SK-N-SH treated with all-trans-retinoic acid at 6 μM for 48 hours (cell line): ENCODE results near the gene PTPRG.

Experiments used
- ATAC-seq: fragments of 200-7000 bp; cut with Tn5 transposase; 3 replicates; pipeline ENCODE4 v1.9.1; 2020; ENCODE audit warnings: mild to moderate bottlenecking, moderate library complexity
- ARNTL ChIP-seq: fragments of 450-650 bp; formaldehyde crosslinking; IDR thresholded peaks from 2 replicates; pipeline ENCODE4 v1.5.0; 2020; ENCODE audit warnings: low read depth, mild to moderate bottlenecking, moderate library complexity, borderline replicate concordance
- BACH2 ChIP-seq: fragments of 250-450 bp; sonication (Bioruptor Pico); IDR thresholded peaks from 2 replicates; pipeline ENCODE4 v1.9.0; 2021; ENCODE audit warnings: mild to moderate bottlenecking, borderline replicate concordance
- CSDC2 ChIP-seq: fragments of 250-450 bp; sonication (Bioruptor Pico); IDR thresholded peaks from 2 replicates; pipeline ENCODE4 v1.5.0; 2020; ENCODE audit warnings: mild to moderate bottlenecking, moderate library complexity
- ESRRG ChIP-seq: fragments of 250-450 bp; sonication (Bioruptor Pico); IDR thresholded peaks from 2 replicates; pipeline ENCODE4 v1.6.1; 2021; ENCODE audit warnings: mild to moderate bottlenecking
- GLIS3 ChIP-seq: fragments of 250-450 bp; sonication (Bioruptor Pico); IDR thresholded peaks from 2 replicates; pipeline ENCODE4 v1.5.0; 2020; ENCODE audit warnings: mild to moderate bottlenecking, moderate library complexity
- ISL1 ChIP-seq: fragments of 250-450 bp; sonication (Bioruptor Pico); IDR thresholded peaks from 2 replicates; pipeline ENCODE4 v2.1.2; 2022; ENCODE audit warnings: mild to moderate bottlenecking, moderate library complexity
- OSR1 ChIP-seq: fragments of 250-450 bp; sonication (Bioruptor Pico); IDR thresholded peaks from 2 replicates; pipeline ENCODE4 v1.8.0; 2022; ENCODE audit warnings: moderate library complexity, mild to moderate bottlenecking, inconsistent platforms
- PPARA ChIP-seq: fragments of 250-450 bp; sonication (Bioruptor Pico); IDR thresholded peaks from 2 replicates; pipeline ENCODE4 v1.5.0; 2020; ENCODE audit warnings: mild to moderate bottlenecking, borderline replicate concordance
- RARB ChIP-seq: fragments of 250-450 bp; sonication (Bioruptor Pico); IDR thresholded peaks from 2 replicates; pipeline ENCODE4 v1.8.0; 2021; ENCODE audit warnings: mild to moderate bottlenecking, moderate library complexity
- SNAI2 ChIP-seq: fragments of 250-450 bp; sonication (Bioruptor Pico); IDR thresholded peaks from 2 replicates; pipeline ENCODE4 v1.5.0; 2020; ENCODE audit warnings: mild to moderate bottlenecking, moderate library complexity
- TCF4 ChIP-seq: fragments of 250-450 bp; sonication (Bioruptor Pico); IDR thresholded peaks from 2 replicates; pipeline ENCODE4 v1.8.0; 2021; ENCODE audit warnings: mild to moderate bottlenecking, moderate library complexity, borderline replicate concordance
- TOX ChIP-seq: fragments of 250-450 bp; sonication (Bioruptor Pico); IDR thresholded peaks from 2 replicates; pipeline ENCODE4 v1.8.0; 2021; ENCODE audit warnings: mild to moderate bottlenecking, moderate library complexity, borderline replicate concordance
- ZC3H10 ChIP-seq: fragments of 250-450 bp; sonication (Bioruptor Pico); IDR thresholded peaks from 2 replicates; pipeline ENCODE4 v1.5.1; 2021; ENCODE audit warnings: mild to moderate bottlenecking, moderate library complexity
- ZFP3 ChIP-seq: fragments of 250-450 bp; sonication (Bioruptor Pico); IDR thresholded peaks from 2 replicates; pipeline ENCODE4 v1.5.0; 2020; ENCODE audit warnings: mild to moderate bottlenecking, moderate library complexity
- ZFP30 ChIP-seq: fragments of 450-650 bp; formaldehyde crosslinking; IDR thresholded peaks from 2 replicates; pipeline ENCODE4 v1.5.0; 2022; ENCODE audit warnings: mild to moderate bottlenecking, moderate library complexity
- ZNF565 ChIP-seq: fragments of 450-650 bp; formaldehyde crosslinking; conservative IDR thresholded peaks from 2 replicates; pipeline ENCODE4 v1.5.0; 2020; ENCODE audit warnings: low read depth, mild to moderate bottlenecking, moderate library complexity
- ZNF70 ChIP-seq: fragments of 450-650 bp; formaldehyde crosslinking; IDR thresholded peaks from 2 replicates; pipeline ENCODE4 v1.5.0; 2020; ENCODE audit warnings: mild to moderate bottlenecking, moderate library complexity
- TF ChIP-seq, protein P1 (sequence below): fragments of 250-450 bp; sonication (Bioruptor Pico); IDR thresholded peaks from 2 replicates; pipeline ENCODE4 v1.5.1; 2021; ENCODE audit warnings: mild to moderate bottlenecking, moderate library complexity
- TF ChIP-seq, protein P2 (sequence below): fragments of 250-450 bp; sonication (Bioruptor Pico); IDR thresholded peaks from 2 replicates; pipeline ENCODE4 v1.8.0; 2021; ENCODE audit warnings: low read depth, mild to moderate bottlenecking, moderate library complexity, borderline replicate concordance
- TF ChIP-seq, protein P3 (sequence below): fragments of 250-450 bp; sonication (Bioruptor Pico); IDR thresholded peaks from 2 replicates; pipeline ENCODE4 v1.5.0; 2020; ENCODE audit warnings: mild to moderate bottlenecking, moderate library complexity
- TF ChIP-seq, protein P4 (sequence below): fragments of 250-450 bp; sonication (Bioruptor Pico); IDR thresholded peaks from 2 replicates; pipeline ENCODE4 v1.8.0; 2020; ENCODE audit warnings: mild to moderate bottlenecking, moderate library complexity, borderline replicate concordance
- TF ChIP-seq, protein P5 (sequence below): fragments of 250-450 bp; sonication (Bioruptor Pico); IDR thresholded peaks from 2 replicates; pipeline ENCODE4 v1.5.1; 2020; ENCODE audit warnings: low read depth, mild to moderate bottlenecking, moderate library complexity

PTPRG gene

DNA sequence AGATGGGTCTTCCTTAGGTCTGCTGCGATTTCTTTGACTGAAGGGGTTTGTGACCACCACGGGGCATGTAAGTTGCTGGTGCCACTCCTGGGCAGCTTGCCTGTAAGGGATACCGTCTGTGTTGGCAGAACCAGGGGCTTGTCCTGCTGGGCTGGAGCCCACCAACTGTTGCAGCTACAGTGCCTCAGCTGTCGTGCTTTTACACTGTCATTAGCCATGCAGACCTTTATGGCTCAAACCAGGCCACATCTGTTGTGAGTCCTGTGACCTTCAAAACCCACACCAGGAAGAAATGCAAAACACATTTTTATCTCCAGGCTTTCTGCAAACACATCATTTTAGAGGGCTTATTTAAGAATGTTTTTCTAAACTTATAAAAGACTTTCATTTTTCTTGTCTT lies 168.7 kb downstream of the PTPRG start (continued):
- no peak for TF ChIP-seq ZNF70 (CRISPR knock-in tag)

DNA sequence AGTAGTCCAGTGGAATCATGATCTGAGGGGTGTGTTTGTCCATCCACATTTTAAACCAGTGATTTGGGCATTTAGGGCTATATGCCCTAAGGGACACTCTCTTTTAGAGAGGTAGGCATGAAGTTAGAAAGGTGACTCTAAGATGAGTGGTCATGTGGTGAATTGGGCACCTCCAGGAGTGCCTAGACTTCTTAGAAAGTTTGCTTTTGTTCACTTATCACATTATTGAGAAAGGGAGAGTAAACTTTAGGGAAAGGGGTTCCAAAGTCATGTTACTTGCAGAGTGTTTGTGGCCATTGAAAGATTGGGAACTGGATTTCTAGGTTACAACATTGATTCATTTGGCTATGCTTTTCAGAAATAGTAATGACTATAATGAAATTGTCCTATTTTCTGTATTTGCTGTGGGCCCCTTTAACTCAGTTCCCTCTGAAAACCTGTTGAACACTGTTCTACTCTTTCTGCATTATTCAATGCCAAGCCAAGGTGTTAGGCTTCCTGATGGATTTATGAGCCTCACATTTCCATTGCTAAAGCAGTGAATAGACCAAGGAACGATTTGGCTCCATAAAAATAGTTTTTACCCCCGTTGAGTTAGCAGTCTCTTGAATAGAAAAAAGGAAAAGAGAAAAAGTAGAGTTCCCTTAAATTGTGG lies 169.3 kb downstream of the PTPRG start:
- no peak for ATAC-seq
- TF ChIP-seq ZNF70 (CRISPR knock-in tag) (no peak), ZFP3 (CRISPR knock-in tag) (no peak), ARNTL (no peak), BACH2 (CRISPR knock-in tag) (no peak), TCF4 (CRISPR knock-in tag) (no peak), TOX (CRISPR knock-in tag) (no peak), ZFP30 (CRISPR knock-in tag) (no peak), GLIS3 (CRISPR knock-in tag) (no peak), SNAI2 (CRISPR knock-in tag) (no peak), CSDC2 (no peak), ZNF565 (CRISPR knock-in tag) (no peak), ZC3H10 (no peak), PPARA (CRISPR knock-in tag) (no peak), ESRRG (CRISPR knock-in tag) (no peak), OSR1 (CRISPR knock-in tag) (no peak), ISL1 (CRISPR knock-in tag) (no peak)
- TF ChIP-seq, protein P1, sequence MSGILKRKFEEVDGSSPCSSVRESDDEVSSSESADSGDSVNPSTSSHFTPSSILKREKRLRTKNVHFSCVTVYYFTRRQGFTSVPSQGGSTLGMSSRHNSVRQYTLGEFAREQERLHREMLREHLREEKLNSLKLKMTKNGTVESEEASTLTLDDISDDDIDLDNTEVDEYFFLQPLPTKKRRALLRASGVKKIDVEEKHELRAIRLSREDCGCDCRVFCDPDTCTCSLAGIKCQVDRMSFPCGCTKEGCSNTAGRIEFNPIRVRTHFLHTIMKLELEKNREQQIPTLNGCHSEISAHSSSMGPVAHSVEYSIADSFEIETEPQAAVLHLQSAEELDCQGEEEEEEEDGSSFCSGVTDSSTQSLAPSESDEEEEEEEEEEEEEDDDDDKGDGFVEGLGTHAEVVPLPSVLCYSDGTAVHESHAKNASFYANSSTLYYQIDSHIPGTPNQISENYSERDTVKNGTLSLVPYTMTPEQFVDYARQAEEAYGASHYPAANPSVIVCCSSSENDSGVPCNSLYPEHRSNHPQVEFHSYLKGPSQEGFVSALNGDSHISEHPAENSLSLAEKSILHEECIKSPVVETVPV (CRISPR knock-in tag), result no peak
- TF ChIP-seq, protein P2, sequence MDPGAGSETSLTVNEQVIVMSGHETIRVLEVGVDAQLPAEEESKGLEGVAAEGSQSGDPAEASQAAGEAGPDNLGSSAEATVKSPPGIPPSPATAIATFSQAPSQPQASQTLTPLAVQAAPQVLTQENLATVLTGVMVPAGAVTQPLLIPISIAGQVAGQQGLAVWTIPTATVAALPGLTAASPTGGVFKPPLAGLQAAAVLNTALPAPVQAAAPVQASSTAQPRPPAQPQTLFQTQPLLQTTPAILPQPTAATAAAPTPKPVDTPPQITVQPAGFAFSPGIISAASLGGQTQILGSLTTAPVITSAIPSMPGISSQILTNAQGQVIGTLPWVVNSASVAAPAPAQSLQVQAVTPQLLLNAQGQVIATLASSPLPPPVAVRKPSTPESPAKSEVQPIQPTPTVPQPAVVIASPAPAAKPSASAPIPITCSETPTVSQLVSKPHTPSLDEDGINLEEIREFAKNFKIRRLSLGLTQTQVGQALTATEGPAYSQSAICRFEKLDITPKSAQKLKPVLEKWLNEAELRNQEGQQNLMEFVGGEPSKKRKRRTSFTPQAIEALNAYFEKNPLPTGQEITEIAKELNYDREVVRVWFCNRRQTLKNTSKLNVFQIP (CRISPR knock-in tag), result no peak

DNA sequence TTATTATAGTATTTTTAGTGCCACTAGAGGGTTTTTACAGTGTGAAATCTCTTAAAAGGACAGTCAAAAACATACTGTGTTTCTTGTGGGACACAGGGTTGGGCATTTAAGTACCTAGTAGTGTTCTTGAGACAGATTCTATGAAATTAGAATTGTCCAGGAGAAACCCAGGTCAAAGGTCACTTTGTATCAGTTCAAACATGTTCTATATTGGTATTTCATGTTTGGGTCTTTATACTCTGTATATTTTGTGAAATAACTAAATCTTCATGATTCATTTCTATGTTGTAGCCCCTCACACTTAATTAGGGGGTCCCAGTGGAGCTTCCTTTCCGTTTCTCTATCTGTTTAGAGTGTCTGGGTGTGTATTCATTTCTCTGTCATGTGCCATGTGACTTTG lies 171.6 kb downstream of the PTPRG start:
- no peak for ATAC-seq
- TF ChIP-seq ISL1 (CRISPR knock-in tag) (no peak), OSR1 (CRISPR knock-in tag) (no peak), PPARA (CRISPR knock-in tag) (no peak), ZNF565 (CRISPR knock-in tag) (no peak), TCF4 (CRISPR knock-in tag) (no peak), CSDC2 (no peak), TOX (CRISPR knock-in tag) (no peak), ZC3H10 (no peak), ZFP3 (CRISPR knock-in tag) (no peak), SNAI2 (CRISPR knock-in tag) (no peak), ESRRG (CRISPR knock-in tag) (no peak), GLIS3 (CRISPR knock-in tag) (no peak), RARB (no peak)
- TF ChIP-seq, protein P3, sequence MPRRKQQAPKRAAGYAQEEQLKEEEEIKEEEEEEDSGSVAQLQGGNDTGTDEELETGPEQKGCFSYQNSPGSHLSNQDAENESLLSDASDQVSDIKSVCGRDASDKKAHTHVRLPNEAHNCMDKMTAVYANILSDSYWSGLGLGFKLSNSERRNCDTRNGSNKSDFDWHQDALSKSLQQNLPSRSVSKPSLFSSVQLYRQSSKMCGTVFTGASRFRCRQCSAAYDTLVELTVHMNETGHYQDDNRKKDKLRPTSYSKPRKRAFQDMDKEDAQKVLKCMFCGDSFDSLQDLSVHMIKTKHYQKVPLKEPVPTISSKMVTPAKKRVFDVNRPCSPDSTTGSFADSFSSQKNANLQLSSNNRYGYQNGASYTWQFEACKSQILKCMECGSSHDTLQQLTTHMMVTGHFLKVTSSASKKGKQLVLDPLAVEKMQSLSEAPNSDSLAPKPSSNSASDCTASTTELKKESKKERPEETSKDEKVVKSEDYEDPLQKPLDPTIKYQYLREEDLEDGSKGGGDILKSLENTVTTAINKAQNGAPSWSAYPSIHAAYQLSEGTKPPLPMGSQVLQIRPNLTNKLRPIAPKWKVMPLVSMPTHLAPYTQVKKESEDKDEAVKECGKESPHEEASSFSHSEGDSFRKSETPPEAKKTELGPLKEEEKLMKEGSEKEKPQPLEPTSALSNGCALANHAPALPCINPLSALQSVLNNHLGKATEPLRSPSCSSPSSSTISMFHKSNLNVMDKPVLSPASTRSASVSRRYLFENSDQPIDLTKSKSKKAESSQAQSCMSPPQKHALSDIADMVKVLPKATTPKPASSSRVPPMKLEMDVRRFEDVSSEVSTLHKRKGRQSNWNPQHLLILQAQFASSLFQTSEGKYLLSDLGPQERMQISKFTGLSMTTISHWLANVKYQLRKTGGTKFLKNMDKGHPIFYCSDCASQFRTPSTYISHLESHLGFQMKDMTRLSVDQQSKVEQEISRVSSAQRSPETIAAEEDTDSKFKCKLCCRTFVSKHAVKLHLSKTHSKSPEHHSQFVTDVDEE, result no peak
- TF ChIP-seq, protein P2 (CRISPR knock-in tag), result no peak
- TF ChIP-seq, protein P4, sequence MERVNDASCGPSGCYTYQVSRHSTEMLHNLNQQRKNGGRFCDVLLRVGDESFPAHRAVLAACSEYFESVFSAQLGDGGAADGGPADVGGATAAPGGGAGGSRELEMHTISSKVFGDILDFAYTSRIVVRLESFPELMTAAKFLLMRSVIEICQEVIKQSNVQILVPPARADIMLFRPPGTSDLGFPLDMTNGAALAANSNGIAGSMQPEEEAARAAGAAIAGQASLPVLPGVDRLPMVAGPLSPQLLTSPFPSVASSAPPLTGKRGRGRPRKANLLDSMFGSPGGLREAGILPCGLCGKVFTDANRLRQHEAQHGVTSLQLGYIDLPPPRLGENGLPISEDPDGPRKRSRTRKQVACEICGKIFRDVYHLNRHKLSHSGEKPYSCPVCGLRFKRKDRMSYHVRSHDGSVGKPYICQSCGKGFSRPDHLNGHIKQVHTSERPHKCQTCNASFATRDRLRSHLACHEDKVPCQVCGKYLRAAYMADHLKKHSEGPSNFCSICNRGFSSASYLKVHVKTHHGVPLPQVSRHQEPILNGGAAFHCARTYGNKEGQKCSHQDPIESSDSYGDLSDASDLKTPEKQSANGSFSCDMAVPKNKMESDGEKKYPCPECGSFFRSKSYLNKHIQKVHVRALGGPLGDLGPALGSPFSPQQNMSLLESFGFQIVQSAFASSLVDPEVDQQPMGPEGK, result no peak
- TF ChIP-seq, protein P1 (CRISPR knock-in tag), result no peak
- TF ChIP-seq, protein P5, sequence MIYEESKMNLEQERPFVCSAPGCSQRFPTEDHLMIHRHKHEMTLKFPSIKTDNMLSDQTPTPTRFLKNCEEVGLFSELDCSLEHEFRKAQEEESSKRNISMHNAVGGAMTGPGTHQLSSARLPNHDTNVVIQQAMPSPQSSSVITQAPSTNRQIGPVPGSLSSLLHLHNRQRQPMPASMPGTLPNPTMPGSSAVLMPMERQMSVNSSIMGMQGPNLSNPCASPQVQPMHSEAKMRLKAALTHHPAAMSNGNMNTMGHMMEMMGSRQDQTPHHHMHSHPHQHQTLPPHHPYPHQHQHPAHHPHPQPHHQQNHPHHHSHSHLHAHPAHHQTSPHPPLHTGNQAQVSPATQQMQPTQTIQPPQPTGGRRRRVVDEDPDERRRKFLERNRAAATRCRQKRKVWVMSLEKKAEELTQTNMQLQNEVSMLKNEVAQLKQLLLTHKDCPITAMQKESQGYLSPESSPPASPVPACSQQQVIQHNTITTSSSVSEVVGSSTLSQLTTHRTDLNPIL (CRISPR knock-in tag), result no peak
